C4-2B (cell line): ENCODE results near the gene ACSF3.

Experiments
- ZFX ChIP-seq: fragments of 450-650 bp; IDR thresholded peaks from 2 replicates; pipeline ENCODE4 v1.6.1; 2017
- TF ChIP-seq, protein P1 (sequence below): fragments of 450-650 bp; conservative IDR thresholded peaks from 2 replicates; pipeline ENCODE4 v1.5.1; 2017; ENCODE audit warnings: mild to moderate bottlenecking

DNA sequence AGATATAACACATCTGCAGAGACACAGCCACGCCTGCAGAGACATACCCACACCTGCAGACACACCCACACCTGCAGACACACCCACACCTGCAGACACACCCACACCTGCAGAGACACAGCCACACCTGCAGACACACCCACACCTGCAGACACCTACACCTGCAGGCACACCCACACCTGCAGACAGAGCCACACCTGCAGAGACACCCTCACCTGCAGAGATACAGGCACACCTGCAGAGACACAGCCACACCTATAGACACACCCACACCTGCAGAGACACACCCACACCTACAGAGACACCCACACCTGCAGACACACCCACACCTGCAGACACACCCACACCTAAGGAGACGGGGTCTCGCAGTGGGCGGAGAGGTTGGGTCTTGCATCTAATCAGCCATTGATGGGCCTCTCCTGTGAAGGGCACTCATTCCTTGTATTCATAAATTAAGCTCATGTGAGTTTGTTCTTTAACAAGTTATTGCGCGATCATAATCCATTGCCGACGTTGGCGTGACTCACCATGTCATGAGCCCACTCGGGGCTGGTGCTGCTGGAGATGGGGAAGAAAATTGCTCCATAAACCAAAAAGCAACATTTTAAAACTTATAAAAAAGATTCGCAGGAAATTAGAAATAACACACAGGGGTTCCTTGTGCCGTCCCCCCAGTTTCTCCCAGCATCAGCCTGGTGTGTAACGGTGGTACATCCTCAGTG is 49.0 kb downstream of the ACSF3 start:
- TF ChIP-seq, protein P1, sequence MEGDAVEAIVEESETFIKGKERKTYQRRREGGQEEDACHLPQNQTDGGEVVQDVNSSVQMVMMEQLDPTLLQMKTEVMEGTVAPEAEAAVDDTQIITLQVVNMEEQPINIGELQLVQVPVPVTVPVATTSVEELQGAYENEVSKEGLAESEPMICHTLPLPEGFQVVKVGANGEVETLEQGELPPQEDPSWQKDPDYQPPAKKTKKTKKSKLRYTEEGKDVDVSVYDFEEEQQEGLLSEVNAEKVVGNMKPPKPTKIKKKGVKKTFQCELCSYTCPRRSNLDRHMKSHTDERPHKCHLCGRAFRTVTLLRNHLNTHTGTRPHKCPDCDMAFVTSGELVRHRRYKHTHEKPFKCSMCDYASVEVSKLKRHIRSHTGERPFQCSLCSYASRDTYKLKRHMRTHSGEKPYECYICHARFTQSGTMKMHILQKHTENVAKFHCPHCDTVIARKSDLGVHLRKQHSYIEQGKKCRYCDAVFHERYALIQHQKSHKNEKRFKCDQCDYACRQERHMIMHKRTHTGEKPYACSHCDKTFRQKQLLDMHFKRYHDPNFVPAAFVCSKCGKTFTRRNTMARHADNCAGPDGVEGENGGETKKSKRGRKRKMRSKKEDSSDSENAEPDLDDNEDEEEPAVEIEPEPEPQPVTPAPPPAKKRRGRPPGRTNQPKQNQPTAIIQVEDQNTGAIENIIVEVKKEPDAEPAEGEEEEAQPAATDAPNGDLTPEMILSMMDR: no peak
- TF ChIP-seq ZFX: no peak
